NCI-H2196 (cell line): ENCODE data around the gene VENTX.

Experiments used
- DNase-seq: peaks from one replicate; lab custom pipeline; 2025; ENCODE audit not compliant: unreplicated experiment; lab: John Stamatoyannopoulos, UW

The VENTX gene

GRCh38 chr10:133201948-133202725, 35.5 kb upstream of the VENTX start:
- no peak for DNase-seq

DNA sequence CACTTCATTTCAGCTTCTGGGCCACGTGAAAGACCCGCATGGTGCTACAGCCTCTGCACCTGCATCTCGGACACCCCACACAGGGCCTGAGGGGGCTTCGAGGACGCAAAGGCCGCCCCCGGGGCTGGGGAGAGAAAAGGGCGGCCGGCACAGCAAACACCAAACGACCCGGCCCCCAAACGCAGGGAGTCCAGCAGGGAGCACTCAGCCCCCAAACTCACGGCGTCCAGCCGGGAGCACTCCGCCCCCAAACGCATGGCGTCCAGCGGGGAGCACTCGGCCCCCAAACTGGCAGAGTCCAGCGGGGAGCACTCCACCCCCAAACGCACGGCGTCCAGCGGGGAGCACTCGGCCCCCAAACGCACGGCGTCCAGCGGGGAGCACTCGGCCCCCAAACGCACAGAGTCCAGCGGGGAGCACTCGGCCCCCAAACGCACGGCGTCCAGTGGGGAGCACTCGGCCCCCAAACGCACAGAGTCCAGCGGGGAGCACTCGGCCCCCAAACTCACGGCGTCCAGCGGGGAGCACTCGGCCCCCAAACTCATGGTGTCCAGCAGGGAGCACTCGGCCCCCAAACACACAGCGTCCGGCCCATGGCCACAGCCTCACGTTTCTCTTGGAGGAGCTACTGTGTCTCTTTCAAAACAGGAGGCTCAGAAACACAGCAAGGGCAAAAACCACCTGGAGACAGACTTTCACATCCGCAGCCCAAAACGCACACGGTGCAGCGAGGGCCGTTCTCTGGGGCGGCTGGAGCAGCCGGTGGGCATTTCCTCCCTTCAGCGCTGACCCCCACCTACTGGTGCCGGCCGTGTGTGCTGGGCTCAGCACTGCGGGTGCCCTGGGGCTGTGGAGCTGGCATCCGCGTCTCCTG, 34.6 kb upstream of the VENTX start:
- DNase-seq, result no peak

DNA sequence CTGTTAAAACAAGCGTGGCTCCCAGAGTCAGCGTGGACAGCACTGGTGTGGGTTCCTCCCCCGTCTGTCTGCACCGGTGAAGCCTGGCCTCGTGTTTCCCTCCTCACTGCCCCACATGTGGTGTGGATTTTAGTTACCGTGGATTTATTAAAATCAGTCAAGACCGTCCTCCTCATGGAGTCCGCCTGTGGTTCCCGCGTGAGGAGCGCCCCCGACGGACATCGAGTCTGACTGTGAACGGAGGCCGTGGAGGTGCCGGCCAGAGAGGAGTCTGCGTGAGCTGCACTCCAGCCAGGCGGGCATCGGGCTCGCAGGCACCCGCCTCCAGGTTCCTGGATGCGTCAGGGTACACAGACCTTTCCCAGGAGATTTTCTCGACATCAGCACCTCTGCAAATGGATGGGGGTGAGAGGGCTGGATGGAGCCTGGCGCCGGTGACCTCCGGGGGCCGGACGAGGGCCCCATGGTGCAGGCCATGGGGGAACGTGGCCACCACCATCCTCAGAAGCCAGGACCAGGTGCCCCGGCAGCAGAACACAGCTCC, 33.9 kb upstream of the VENTX start:
- DNase-seq, result no peak

DNA sequence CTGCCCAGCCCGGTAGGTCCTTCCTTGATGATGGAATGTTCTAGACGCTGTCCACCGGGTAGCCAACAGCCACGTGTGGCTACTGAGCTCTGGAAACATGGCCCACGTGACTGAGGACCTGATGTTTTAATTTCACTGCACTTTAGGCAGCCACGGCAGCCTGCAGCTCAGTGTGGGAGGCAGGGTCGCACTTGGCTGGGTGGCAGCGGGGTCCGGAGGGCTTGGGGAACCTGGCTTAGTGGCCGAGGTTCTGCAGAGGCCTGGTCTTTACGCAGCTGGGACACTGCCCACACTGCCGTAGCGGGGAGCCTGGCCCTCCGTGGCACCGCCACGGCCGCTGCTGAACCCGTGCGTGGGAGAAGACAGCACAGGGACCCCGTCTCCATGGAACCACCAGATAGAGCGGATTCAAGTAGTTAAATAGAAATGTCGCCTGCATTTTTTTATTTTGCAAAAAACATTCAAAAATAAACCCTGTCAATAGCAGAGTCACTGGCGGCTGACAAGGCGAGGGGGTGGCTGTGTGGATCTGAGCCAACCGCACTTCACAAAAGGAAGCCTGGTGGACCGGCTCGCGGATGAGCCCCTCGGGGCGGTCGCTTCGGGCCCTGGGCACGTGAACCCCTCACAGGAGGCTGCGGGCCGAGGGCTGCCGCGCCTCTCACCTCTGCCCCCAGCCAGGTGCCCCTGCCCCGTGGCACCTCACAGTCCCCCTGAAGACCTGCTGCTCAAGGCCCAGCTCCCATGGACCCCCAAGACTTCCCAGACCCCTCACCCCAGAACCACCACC, 33.2 kb upstream of the VENTX start:
- no peak for DNase-seq

DNA sequence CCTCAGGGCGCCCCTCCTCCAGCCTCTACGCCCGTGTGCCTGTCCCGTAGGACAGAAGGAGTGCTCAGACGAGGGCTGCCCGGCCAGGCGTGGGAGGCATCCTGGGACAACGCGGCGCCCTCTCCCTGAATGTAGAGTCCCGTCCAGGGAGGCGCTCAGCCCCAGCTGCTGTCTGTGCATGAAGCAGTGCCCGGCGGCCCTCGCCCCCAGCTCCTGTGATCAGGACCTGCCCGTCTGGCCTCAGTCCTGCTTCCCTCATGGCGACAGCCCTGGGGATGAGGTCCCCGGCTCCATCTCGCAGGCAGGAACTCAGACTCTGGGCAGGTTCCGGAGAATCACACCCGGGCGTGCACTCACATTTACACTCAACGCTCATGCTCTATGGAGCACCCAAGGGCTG, 32.5 kb upstream of the VENTX start:
- DNase-seq, result no peak

GRCh38 chr10:133206356-133207040, 31.2 kb upstream of the VENTX start:
- no peak for DNase-seq

GRCh38 chr10:133207041-133207600, 30.5 kb upstream of the VENTX start:
- DNase-seq, result no peak

GRCh38 chr10:133207627-133208026, 30.0 kb upstream of the VENTX start:
- DNase-seq, result no peak

DNA sequence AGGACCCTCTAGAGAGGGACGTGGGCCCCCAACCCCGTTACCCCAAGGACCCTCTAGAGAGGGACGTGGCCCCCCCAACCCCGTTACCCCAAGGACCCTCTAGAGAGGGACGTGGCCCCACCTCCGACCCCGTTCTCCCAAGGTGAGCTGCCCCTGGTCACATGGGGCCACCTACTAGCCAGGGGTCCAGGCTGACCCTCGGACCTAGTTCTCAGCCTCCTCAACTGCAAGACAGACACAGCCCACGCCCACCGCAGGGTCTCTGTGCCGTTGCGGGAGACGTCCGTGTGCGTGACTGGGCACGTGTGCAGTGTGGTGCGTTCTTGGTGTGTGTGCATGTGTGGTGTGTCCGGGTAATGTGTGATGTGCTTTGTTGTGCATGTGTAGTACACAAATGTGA, 29.2 kb upstream of the VENTX start:
- DNase-seq, result no peak

- no peak for DNase-seq
These were observed 28.5 kb upstream of the VENTX start for GRCh38 chr10:133209117-133209516.

GRCh38 chr10:133209641-133210040, 28.0 kb upstream of the VENTX start:
- DNase-seq, result no peak

DNA sequence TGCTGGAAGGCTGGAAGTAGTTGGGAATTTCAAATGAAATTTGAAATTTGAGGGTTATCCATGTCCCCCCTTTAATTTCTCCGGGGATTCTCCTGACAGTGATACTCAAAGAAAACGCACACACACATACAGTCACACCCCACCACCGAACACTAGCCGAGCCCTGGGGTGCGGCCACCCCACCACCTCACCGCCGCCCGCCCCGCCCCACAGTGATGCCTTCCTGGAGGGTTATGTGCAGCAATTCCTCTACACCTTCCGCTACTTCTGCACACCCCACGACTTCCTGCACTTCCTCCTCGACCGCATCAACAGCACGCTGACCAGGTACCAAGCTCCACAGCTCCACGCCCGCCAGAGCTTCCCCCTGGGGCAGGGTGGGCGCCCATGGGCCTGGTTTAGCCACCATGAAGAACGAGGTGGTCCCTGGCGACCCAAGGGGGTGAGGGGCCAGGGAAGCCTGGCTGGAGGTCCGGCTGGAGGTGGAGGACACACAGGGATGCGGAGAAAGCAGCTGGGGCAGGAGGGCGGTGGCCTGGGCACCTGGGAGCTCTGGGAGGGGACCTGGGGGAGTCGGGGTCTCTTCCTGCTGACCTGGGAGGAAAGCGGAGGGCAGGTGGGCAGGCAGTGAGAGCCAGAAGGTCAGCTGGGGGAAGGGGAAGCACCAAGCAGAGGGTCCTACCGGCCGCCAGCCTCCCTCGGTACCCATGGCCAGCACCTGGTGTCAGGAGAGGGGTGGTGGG, 27.1 kb upstream of the VENTX start:
- no peak for DNase-seq

GRCh38 chr10:133211141-133211830, 26.4 kb upstream of the VENTX start:
- no peak for DNase-seq

DNA sequence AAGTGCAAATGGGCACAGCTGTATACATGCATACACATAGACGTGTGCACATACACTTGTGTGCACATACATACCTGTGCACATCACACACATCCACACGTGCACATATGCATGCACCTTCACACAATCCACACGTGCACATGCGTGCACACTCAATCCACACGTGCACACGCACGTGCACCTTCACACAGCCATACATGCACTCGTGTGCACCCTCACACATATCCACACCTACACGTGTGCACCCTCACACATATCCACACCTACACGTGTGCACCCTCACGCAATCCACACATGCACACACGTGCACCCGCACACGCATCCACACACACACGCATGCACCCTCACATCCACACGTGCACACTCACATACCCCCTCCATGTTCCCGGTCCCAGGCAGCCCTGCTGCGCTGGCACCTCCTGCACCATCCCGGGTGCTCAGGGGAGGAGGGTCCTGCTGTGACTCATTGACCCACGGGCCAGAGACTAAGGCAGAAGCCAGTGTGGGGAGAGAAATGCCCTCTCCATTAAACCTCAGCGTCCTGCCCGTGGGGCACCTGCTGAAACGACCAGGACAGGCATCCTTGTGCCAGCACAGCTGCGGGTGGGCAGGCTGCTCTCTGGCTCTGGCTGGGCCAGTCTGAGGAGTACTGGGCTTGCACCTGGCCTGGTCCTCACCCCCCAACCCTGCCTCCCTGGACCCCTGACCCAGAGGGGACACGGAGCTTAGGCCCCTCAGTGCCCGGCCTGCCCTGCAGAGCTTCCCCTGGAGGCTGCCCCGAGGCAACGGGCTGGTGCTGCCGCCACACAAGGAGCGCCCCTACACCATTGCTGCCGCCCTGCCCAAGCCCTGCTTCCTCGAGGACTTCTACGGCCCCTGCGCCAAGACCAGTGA, 25.4 kb upstream of the VENTX start:
- DNase-seq, result no peak

GRCh38 chr10:133212853-133213494, 24.7 kb upstream of the VENTX start:
- DNase-seq, result no peak

DNA sequence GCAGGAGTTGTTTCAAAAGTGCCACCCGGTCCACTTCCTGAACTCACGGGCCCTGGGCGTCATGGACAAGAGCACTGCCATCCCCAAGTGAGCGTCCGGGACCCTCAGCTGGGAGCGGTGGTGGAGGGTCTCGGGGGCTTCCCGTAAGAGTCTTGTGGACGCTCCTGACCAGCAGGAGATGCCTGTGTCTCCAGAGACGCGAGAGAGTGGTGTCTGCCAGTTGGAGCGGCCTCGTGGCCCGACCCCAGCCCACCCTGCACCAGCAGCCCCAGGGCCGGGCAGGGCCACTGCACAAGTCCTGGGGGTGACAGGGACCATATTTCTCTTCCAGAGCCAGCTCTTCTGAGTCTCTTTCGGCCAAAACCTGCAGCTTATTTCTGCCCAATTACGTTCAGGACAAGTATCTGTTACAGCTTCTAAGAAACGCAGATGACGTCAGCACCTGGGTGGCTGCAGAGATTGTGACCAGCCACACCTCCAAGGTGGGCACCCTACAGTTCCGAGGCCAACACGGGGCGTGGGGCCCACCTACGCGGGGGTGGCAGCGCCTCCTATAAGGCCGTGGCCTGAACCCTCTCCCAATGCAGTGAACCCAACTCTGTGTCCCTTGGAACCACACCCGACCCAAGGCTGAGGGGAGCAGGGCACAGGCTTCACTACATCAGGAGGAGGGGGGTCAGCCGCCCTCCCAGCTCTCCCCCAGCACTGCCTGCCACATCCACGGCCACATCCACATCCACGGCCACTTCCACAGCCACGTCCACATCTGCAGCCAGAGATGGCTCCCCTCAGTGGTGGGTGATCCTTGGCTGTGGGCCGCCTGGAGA, 23.8 kb upstream of the VENTX start:
- DNase-seq, result no peak
